ENCODE data around the gene PFN1. TPM values are rescaled to one million over a fixed set of nuclear protein-coding genes. Genes with fewer than 3 reads are reported as not detected.
"Not testable (repeated sequence)": the region's sequence is repeated elsewhere in the genome, so short reads cannot be mapped to it uniquely, and the experiment has no call there.

The PFN1 gene
- total RNA-seq, 1 donor from 2014 or later, result 218 TPM

DNA sequence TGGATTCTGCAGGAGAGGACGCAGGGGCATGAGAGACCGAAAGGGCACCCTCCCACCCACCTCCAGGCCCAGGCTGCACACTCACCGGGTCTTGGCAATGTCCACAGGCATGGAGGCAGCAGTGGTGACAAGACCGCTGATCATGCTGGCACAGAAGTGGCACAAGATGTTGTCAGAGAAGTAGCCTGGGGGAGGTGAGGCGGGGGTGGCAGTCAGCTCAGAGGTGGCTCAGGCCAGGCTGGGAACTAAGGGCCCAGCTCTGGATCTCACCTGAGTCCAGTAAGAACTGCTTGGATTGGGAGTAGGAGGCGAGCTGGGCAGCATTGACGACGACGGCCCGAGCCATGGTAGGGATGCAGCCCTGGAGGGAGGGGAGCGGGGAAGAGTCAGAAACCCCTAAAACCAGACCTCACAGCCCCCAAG, 10.2 kb downstream of the PFN1 start:
- DNase-seq (ENCODE audit: missing footprints) (no peak), ATAC-seq (no peak)
- intact Hi-C loops (cut with DNase I), result no loop called here

DNA sequence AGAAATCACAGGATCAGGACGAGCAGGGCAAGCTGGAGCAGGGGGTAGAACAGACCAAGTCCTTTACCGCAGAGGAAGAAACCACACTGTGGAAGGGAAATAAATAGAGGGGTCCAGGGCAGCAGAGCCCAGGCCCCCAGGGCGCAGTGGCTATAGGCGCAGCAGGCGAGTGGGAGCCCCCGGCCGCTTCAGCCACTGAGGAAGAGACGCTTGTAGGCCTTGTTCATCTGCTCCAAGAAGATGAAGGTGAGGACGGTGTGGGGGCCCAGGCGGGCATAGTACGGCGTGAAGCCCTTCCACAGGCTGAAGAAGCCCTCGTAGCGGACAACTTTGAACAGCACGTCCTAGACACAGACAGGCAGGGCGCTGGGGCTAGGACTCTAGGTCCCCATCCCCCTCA, 10.8 kb downstream of the PFN1 start:
- DNase-seq (ENCODE audit: missing footprints), result no peak
- intact Hi-C loops (cut with DNase I), result no loop called here
- ATAC-seq, result no peak

DNA sequence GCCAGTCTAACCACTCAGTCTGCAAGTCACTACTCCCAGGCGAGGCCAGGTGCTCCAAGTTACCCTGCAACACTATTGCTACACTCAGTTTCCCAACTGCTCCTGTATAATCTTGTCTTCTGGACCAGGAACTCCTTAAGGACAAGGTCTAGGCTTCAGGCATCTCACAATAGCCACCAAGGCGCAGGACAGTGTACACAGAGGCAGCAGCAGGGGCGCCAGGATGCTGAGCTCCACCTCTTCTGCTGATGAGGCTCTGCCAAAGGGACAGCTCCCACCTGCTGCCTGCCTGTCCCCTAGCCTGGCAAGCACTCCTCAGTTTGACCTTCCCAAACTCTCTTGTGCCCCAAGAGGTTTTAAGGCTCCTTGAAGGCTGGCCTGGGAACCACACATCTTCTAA, 11.9 kb downstream of the PFN1 start:
- DNase-seq (ENCODE audit: missing footprints) (no peak), ATAC-seq (no peak)
- intact Hi-C loops (cut with DNase I), result no loop called here

DNA sequence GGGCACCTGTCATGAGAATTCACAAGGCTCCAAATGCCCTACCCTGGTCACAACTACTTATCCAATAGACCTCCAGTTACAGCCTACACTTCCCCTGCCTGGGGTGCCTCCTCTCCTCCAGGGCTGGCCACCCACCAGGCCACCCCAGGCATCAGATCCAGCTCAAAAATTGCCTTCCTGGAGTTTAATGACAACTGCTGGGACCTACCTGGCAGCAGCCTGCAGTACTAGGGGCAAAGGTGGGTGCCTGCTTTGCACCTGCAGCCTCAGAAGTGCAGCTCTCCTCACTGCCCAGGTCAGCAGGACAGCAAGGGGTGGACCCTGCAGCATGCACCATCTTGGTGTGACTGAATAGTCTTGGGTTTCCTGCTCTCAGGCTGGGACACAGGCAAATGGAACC, 12.7 kb downstream of the PFN1 start:
- intact Hi-C loops (cut with DNase I), result no loop called here

DNA sequence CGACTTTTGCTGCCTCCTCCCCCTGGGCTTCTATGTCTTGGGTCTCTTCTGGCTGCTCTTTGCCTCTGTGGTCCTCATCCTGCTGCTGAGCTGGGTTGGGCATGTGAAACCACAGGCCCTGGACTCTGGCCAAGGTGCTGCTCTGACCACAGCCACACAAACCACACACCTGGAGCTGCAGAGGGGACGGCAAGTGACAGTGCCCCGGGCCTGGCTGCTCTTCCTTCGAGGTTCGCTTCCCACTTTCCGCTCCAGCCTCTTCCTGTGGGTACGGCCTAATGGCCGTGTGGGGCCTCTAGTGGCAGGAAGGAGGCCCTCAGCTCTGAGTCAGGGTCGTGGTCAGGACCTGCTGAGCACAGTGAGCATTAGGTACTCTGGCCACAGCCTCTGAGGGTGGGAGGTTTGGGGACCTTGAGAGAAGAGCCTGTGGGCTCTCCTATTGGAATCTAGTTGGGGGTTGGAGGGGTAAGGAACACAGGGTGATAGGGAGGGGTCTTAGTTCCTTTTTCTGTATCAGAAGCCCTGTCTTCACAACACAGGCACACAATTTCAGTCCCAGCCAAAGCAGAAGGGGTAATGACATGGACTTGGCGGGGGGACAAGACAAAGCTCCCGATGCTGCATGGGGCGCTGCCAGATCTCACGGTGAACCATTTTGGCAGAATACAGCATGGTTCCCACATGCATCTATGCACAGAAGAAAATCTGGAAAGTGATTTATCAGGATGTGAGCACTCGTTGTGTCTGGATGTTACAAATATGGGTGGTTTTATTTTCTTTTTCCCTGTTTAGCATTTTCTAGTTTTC, 14.0 kb downstream of the PFN1 start:
- intact Hi-C loops (cut with DNase I), result no loop called here
- DNase-seq (ENCODE audit: missing footprints) (no peak), ATAC-seq (peak; percentile 42)

More for the DNA sequence above, 12.7 kb downstream of the PFN1 start:
- DNase-seq (ENCODE audit: missing footprints) (no peak), ATAC-seq (no peak)

DNA sequence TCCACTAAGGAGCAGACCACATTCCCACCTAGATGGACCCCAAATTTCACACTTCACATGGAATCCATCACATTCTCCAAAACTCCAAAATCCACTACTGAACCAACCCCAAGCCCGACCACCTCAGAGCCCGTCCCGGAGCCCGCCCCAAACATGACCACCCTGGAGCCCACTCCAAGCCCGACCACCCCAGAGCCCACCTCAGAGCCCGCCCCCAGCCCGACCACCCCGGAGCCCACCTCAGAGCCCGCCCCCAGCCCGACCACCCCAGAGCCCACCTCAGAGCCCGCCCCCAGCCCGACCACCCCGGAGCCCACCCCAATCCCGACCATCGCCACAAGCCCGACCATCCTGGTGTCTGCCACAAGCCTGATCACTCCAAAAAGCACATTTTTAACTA, 14.7 kb downstream of the PFN1 start:
- intact Hi-C loops (cut with DNase I), result no loop called here
- ATAC-seq (no peak), DNase-seq (ENCODE audit: missing footprints) (no peak)

DNA sequence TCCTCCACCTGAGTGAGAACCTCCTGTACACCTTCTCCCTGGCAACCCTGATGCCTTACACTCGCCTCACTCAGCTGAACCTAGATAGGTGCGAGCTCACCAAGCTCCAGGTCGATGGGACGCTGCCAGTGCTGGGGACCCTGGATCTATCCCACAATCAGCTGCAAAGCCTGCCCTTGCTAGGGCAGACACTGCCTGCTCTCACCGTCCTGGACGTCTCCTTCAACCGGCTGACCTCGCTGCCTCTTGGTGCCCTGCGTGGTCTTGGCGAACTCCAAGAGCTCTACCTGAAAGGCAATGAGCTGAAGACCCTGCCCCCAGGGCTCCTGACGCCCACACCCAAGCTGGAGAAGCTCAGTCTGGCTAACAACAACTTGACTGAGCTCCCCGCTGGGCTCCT, 15.6 kb downstream of the PFN1 start:
- intact Hi-C loops (cut with DNase I), result no loop called here
- DNase-seq (ENCODE audit: missing footprints) (no peak), ATAC-seq (no peak)

DNA sequence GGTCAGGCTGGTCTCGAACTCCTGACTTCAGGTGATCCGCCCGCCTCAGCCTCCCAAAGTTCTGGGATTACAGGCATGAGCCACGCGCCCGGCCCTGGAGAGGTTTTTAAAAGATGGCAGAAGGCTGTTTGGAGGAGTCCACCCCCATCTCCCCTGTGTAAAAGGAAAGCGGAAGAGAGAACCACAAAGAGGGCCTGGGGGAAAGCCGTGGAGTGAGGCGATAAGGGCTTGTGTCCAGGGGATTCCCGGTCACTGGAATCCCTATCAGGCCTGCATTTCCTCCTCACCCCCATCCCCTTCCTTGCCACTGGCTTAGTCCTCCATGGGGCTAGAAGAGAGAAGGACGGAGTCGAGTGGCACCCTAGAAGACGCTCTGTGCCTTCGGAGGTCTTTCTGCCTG, 16.4 kb downstream of the PFN1 start, which contains the start of gene GP1BA:
Gene GP1BA (plus strand): TSS at position 315 of the 400 bp plus-strand sequence. CDS start 328 bp downstream, outside the sequence.
- DNase-seq (ENCODE audit: missing footprints) (no peak), ATAC-seq (no peak)
- intact Hi-C loops (cut with DNase I), result no loop called here

DNA sequence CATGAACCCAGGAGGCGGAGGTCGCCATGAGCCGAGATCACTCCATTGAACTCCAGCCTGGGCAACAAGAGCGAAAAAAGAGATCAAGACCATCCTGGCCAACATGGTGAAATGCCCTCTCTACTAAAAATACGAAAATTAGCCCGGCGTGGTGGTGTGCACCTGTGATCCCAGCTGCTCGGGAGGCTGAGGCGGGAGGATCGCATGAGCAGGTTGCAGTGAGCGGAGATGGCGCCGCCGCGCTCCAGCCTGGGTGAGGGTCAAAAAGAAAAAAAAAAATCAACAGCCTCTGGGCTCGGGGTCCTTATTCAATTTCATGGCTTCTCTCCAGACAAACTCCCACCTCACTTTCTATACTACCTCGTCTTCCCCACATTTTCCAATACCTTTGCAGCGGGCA, 19.4 kb downstream of the PFN1 start:
- DNase-seq (ENCODE audit: missing footprints) (no peak), ATAC-seq (no peak)
- intact Hi-C loops (cut with DNase I), result no loop called here

DNA sequence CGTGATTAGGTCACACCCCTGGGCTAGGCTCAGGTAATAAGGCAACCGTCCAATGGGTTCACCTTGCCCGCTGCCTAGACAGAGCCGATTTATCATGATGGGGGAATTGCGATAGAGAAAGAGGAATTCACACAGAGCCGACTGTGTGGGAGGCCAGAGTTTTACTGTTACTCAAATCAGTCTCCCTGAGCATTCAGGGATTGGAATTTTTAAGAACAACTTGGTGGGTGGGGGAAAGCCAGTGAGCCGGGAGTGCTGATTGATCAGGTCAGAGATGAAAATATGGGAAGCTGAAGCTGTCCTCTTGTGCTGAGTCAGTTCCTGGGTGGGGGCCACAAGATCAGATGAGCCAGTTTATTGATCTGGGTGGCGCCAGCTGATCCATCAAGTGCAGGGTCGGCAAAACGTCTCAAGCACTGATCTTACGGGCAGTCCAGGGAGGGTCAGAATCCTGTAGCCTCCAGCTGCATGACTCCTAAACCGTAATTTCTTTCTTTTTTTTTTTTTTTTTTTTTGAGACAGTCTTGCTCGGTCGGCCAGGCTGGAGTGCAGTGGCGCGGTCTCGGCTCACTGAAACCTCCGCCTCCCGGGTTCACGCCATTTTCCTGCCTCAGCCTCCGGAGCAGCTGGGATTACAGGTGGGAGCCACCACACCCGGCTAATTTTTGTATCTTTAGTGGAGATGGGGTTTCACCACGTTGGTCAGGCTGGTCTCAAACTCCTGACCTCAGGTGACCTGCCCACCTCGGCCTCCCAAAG, 21.6 kb downstream of the PFN1 start:
- ATAC-seq; DNase-seq (ENCODE audit: missing footprints); intact Hi-C loops (cut with DNase I): not testable (repeated sequence)

DNA sequence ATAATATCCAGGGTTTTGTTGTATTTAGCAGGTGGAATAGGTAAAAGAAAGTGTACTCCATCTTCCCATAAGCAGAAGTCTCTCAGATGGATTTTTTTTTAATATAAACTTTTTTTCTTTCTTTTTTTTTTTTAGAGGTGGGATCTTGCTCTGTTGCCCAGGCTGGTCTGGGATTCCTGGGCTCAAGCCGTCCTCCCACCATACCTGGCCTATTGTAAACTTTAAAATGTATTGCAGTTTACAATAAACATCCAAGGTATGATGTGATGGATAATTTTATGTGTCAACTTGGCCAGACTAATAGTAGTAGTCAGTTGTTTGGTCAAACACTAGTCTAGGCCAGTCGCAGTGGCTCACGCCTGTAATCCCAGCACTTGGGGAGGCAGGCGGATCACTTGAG, 27.0 kb downstream of the PFN1 start:
- no peak for ATAC-seq
- intact Hi-C loops (cut with DNase I), result no loop called here
- DNase-seq (ENCODE audit: missing footprints), result no peak

DNA sequence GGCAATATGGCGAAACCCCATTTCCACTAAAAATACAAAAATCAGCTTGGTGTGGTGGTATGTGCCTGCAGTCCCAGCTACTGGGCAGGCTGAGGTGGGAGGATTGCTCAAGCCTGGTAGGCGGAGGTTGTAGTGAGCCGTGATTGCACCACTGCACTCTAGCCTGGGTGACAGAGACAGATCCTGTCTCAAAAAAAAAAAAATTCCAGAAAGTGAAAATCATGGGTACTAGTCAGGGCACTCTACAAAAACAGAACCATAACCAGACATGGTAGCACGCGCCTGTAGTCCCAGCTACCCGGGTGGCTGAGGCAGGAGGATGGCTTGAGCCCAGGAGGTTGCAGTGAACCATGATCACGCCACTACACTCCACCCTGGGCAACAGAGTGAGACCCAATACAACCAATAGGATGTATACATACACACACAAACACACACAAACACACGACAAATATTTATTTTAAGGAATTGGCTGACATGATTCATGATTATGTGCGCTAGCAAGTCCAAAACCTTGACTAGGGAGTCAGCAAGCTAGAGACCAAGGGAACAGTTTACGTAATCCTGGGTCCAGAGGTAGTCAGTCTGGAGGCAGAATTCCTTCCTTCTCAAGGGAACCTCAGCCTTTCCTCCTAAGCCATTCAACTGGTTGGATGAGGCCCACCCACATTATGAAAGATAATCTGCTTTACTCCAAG, 27.8 kb downstream of the PFN1 start:
- ATAC-seq, result no peak
- intact Hi-C loops (cut with DNase I), result no loop called here
- DNase-seq (ENCODE audit: missing footprints), result no peak

DNA sequence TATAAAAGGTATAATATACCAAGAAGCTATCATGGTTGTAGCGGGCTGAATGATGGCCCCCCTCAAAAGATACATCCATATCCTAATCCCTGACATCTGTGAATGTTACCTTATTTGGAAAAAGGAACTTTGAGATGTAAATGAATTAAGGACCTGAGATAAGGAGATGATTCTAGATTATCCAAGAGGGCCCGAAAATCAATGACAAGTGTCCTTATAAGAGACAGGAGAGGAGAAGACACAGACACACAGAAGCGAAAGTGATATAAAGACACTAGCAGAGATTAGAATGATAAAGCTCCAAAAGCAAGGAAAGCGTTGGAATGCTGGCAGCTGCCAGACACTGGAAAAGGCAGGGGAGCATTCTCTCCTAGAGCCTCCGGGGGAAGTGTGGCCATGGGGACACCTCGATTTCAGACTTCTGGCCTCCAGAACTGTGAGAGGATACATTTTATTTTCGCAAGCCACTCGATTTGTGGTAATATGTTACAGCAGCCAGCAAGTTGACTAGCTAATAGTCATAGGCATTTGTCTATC, 28.8 kb downstream of the PFN1 start:
- ATAC-seq, result no peak
- intact Hi-C loops (cut with DNase I), result no loop called here
- no peak for DNase-seq (ENCODE audit: missing footprints)

DNA sequence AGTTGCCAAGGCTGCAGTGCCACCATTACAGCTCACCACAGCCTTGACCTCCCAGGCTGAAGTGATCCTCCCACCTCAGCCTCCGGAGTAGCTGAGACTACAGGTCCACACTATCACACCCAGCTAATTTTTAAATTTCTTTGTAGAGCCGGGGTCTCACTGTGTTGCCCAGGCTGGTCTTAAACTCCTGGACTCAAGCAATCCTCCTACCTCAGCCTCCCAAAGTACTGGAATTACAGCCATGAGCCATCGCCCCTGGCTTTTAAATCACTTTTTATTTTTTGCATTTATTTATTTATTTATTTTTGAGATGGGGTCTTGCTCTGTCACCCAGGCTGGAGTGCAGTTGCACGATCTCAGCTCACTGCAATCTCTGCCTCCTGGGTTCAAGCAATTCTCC, 33.8 kb downstream of the PFN1 start:
- DNase-seq (ENCODE audit: missing footprints); intact Hi-C loops (cut with DNase I); ATAC-seq: not testable (repeated sequence)

DNA sequence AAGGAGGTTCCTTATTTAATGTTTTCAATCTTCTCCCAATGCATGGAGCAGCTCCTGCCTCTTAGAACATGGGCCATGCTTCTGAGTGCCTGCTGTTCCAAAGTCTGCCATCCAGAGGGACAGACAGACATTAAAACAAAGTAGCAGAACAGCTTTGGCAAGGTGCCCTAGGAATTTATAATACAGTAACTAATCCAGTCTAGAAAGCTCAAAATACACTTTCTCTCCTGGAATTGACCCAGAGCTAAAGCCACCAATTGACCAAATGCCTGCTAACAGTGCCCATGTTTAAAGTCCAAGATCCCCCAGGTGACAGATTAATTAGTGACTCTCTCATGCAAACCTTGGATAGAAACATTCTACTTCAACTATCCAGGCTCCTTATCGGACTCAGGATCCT, 34.3 kb downstream of the PFN1 start:
- DNase-seq (ENCODE audit: missing footprints) (no peak), ATAC-seq (no peak)
- intact Hi-C loops (cut with DNase I), result no loop called here

DNA sequence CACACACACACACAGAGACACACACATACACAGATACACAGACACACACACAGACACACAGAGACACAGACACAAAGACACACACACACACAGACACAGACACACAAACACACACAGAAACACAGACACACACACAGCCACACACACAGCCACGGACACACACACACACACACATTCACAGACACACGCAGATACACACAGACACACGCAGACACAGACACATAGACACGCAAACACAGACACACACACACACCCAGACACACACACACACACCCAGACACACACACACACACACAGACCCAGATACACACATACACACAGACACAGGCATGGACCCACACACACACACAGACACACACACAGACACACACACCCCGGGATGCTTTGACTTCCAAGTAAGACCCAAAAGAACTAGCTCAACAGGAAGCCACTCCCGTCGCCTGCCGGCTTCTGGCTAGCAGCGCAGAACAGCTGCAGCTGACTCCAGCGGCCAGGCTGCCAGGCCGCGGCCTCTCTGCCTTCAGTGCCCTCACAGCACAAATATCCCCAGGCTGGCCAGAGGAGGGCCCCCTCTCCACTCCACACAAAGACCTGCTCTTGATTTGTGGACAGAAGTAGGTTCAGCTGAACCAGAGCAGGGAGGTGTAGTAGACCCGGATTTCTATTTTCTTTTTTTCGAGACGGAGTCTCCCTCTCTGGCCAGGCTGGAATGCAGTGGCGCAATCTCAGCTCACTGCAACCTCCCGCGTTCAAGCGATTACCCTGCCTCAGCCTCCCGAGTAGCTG, 39.4 kb downstream of the PFN1 start:
- intact Hi-C loops (cut with DNase I), result loop anchor here (1.0 to 10.0 kb wide), 4 partner anchors 58 to 153 kb away; partner anchors contain the start of genes CAMTA2 and SPAG7
- ATAC-seq, result peak; percentile 99

DNA sequence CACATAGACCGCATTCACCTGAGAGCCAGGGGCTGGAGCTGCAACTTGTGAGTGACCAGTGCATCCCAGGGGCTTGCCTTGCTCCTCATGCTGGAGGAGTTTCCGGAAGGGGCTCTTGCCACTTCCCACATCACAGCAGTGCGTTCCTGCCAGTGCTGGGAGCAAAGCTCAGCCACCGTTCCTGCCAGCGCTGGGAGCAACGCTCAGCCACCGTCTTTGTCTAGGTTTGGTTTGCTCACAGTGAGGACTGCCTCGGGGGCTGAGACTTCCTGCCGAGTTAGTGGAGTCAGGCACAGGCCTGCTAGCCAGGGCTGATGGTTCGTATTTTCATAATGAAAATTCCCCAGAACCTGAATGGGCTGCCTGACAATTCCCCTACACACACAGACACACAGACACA, 40.0 kb downstream of the PFN1 start:
- ATAC-seq, result peak; percentile 24
- intact Hi-C loops (cut with DNase I), result loop anchor here (5.0 to 10.0 kb wide), 2 partner anchors 59 to 64 kb away; partner anchors contain the start of gene SPAG7
- no peak for DNase-seq (ENCODE audit: missing footprints)

More for the DNA sequence above, 39.4 kb downstream of the PFN1 start:
- peak; percentile 94 for DNase-seq (ENCODE audit: missing footprints)

DNA sequence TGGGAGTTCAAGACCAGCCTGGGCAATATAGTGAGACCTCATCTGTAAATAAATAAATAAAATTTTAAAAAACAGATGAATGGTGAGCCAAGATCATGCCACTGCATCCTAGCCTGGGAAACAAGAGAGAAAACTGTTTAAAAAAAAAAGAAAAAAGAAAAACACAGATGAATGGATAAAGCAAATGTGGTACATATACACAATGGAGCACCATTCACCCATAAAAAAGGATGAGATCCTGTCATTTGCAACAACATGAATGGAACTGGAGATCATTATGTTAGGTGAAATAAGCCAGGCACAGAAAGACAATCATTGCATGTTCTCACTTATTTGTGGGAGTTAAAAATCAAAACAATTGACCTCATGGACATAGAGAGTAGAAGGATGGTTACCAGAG, 41.7 kb downstream of the PFN1 start:
- intact Hi-C loops (cut with DNase I), result loop anchor here (5.0 to 10.0 kb wide), 2 partner anchors 61 to 62 kb away; partner anchors contain the start of gene SPAG7
- not testable (repeated sequence) for DNase-seq (ENCODE audit: missing footprints); ATAC-seq

Measured in Right ventricle myocardium inferior (tissue), 1 donor.